Neural progenitor cell (in vitro differentiated cells): ENCODE measurements around the gene DOCK6.

Source experiments
- EZH2 ChIP-seq: fragments of 200-600 bp; sonication (generic); IDR thresholded peaks from 2 replicates; pipeline ENCODE4 v1.6.1; 2017; ENCODE audit warnings: antibody characterized with exemption, mild to moderate bottlenecking, moderate library complexity
- EZH2phosphoT487 ChIP-seq: fragments of 200-600 bp; sonication (generic); IDR thresholded peaks from 2 replicates; pipeline ENCODE4 v1.6.1; 2017; ENCODE audit warnings: antibody characterized with exemption
- TF ChIP-seq, protein P1 (sequence below): fragments of 200-600 bp; sonication (generic); IDR thresholded peaks from 2 replicates; pipeline ENCODE4 v1.5.1; 2017; ENCODE audit warnings: antibody characterized with exemption, mild to moderate bottlenecking

GRCh38 chr19:11251650-11252314 lies 10.5 kb downstream of the DOCK6 start:
- TF ChIP-seq EZH2phosphoT487 (no peak), EZH2 (no peak)
- TF ChIP-seq, protein P1, sequence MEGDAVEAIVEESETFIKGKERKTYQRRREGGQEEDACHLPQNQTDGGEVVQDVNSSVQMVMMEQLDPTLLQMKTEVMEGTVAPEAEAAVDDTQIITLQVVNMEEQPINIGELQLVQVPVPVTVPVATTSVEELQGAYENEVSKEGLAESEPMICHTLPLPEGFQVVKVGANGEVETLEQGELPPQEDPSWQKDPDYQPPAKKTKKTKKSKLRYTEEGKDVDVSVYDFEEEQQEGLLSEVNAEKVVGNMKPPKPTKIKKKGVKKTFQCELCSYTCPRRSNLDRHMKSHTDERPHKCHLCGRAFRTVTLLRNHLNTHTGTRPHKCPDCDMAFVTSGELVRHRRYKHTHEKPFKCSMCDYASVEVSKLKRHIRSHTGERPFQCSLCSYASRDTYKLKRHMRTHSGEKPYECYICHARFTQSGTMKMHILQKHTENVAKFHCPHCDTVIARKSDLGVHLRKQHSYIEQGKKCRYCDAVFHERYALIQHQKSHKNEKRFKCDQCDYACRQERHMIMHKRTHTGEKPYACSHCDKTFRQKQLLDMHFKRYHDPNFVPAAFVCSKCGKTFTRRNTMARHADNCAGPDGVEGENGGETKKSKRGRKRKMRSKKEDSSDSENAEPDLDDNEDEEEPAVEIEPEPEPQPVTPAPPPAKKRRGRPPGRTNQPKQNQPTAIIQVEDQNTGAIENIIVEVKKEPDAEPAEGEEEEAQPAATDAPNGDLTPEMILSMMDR, result no peak
